Natural killer cell treated with Interleukin-12 subunit alpha and Interleukin-12 subunit beta and Interleukin-15 and Interleukin-18, amount 100 ng/mL, for 72 hours (primary cell): ENCODE data around the gene SEC11C. TPM values are rescaled to one million over a fixed set of nuclear protein-coding genes. Genes with fewer than 3 reads are reported as not detected.

Source experiments
- ATAC-seq, 2 donors: fragments of 150-1000 bp; cut with Tn5 transposase in 1 of 2; sonication (Bioruptor Pico), chemical (Tn5 transposase) in 1 of 2; 2 replicates each; pipeline ENCODE4 v1.10.0; 2021
- DNase-seq: peaks from one replicate; pipeline ENCODE4 v3.0.0; 2022; ENCODE audit warnings: low spot score
- H3K27ac Mint-ChIP-seq, 2 donors: 1 replicate in 1 of 2; 2 replicates in 1 of 2; pipeline ENCODE4 v1.8.0; 2022; ENCODE audit warnings: mixed read lengths in 2 of 2, mild to moderate bottlenecking in 1 of 2, moderate library complexity in 1 of 2
- H3K27me3 Mint-ChIP-seq, 2 donors: 1 replicate in 1 of 2; 2 replicates in 1 of 2; pipeline ENCODE4 v1.8.0; 2022; ENCODE audit warnings: mixed read lengths in 2 of 2
- H3K36me3 Mint-ChIP-seq: one replicate; pipeline ENCODE4 v1.8.0; 2022; ENCODE audit warnings: mixed read lengths
- H3K4me1 Mint-ChIP-seq, 2 donors: 1 replicate in 1 of 2; 2 replicates in 1 of 2; pipeline ENCODE4 v1.8.0; 2022; ENCODE audit warnings: low read depth in 2 of 2, mixed read lengths in 2 of 2, mild to moderate bottlenecking in 1 of 2
- H3K4me3 Mint-ChIP-seq: one replicate; pipeline ENCODE4 v1.8.0; 2022; ENCODE audit warnings: mixed read lengths
- H3K9me3 Mint-ChIP-seq: 2 replicates; pipeline ENCODE4 v1.8.0; 2022; ENCODE audit warnings: mixed read lengths
- total RNA-seq, 2 donors: library from RNA; stranded (reverse); gene quantifications; one replicate each; pipeline ENCODE4 v1.2.3, GENCODE V29; 2022

SEC11C gene
- total RNA-seq, 2 donors from 2014 or later = 79.4 to 83.1 TPM

GRCh38 chr18:59155153-59155552 lies 15.5 kb downstream of the SEC11C start:
- Mint-ChIP-seq H3K4me1 (no peaks in the 10 kb centered on the region), H3K4me3 (no peak overlapping the region), H3K27ac (no peak overlapping the region), H3K27me3 (no peaks in the 10 kb centered on the region), H3K9me3 (no peaks in the 10 kb centered on the region), H3K36me3 (peaks cover 29% of the 10 kb centered on the region)
- DNase-seq (no peak), ATAC-seq (no peak)

DNA sequence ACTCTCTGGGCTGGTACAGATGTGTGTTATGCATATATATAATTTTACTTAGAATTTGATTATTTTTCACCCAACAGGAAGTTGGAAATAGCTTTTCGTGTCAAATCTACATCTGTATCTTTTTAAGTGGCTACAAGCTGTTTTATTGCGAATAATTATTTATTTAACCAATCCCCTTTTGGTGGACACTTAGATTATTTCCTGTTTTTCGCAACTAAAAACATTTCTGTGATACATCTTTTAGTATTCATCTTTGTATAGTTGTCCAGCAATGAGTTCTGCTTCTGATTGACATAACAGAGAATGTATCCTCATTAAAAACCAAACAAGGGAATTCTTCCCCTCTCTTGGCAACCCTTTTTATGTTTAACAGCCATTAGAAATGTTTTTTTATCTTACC lies 16.6 kb downstream of the SEC11C start:
- Mint-ChIP-seq H3K27ac (no peak overlapping the region), H3K36me3 (peaks cover 29% of the 10 kb centered on the region), H3K27me3 (no peaks in the 10 kb centered on the region), H3K9me3 (no peaks in the 10 kb centered on the region), H3K4me1 (no peaks in the 10 kb centered on the region), H3K4me3 (no peak overlapping the region)
- no peak for ATAC-seq
- DNase-seq = no peak

- Mint-ChIP-seq H3K4me1 (no peaks in the 10 kb centered on the region), H3K27ac (no peak overlapping the region), H3K27me3 (no peaks in the 10 kb centered on the region), H3K4me3 (no peak overlapping the region), H3K36me3 (peaks cover 18% of the 10 kb centered on the region), H3K9me3 (no peaks in the 10 kb centered on the region)
- DNase-seq (no peak), ATAC-seq (no peak)
Observed at GRCh38 chr18:59159265-59159664, 19.6 kb downstream of the SEC11C start.

GRCh38 chr18:59159986-59160385 lies 20.3 kb downstream of the SEC11C start:
- ATAC-seq (no peak), DNase-seq (no peak)
- Mint-ChIP-seq H3K27ac (no peak overlapping the region), H3K9me3 (no peaks in the 10 kb centered on the region), H3K36me3 (peaks cover 20% of the 10 kb centered on the region), H3K4me3 (no peak overlapping the region), H3K4me1 (no peaks in the 10 kb centered on the region), H3K27me3 (no peaks in the 10 kb centered on the region)

- no peak for ATAC-seq
- no peaks in the 10 kb centered on the region for H3K4me1 Mint-ChIP-seq
- no peak for DNase-seq
- no peak overlapping the region for H3K4me3 Mint-ChIP-seq
- H3K27ac Mint-ChIP-seq = no peak overlapping the region
- peaks cover 6 to 44% of the 10 kb centered on the region in 2 donors for H3K27me3 Mint-ChIP-seq
- H3K36me3 Mint-ChIP-seq = peaks cover 31% of the 10 kb centered on the region
- H3K9me3 Mint-ChIP-seq = peaks cover 8% of the 10 kb centered on the region
Observed at GRCh38 chr18:59172664-59173249, 33.1 kb downstream of the SEC11C start.

- Mint-ChIP-seq H3K4me3 (no peak overlapping the region), H3K9me3 (peaks cover 5% of the 10 kb centered on the region), H3K4me1 (no peaks in the 10 kb centered on the region), H3K36me3 (peaks cover 16% of the 10 kb centered on the region), H3K27me3 (peaks cover 2 to 16% of the 10 kb centered on the region in 2 donors), H3K27ac (no peak overlapping the region)
- no peak for ATAC-seq
- no peak for DNase-seq
Observed at GRCh38 chr18:59177485-59177884, 37.8 kb downstream of the SEC11C start.

DNA sequence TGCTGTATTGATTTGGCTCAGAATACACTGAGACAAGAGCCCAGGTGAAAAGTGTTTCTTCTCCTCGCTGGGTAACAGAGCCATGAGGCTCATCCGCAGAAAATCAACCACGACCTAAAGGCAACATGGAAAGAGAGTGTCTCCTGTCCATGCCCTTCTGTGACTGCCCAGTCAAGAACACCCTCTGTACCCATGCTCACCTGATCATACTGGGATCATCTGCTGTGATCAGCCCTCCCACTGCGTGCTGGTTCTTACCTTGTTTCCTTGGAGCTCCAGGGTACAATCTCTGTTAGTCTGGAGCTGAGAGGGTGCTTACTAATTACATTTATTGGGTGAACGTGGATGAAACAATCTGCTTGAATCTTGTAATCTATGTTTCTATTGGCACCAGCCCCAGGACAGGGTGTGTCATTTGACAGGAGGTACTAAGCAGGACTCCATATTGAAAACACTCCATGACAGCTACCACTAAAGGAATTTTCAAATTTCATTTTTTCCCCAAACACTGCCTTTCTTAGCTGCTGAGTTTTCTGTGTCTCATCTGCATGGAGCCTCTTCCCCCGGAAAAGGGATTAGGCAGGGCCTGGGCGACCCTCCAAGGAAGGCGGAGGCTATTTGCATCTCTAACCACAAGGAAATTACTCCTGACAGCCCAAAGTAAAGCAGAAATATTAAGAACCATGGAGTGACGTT lies 40.6 kb downstream of the SEC11C start:
- Mint-ChIP-seq H3K27ac (no peak overlapping the region), H3K4me3 (no peak overlapping the region), H3K4me1 (no peaks in the 10 kb centered on the region), H3K27me3 (peaks cover 7 to 8% of the 10 kb centered on the region in 2 donors), H3K9me3 (no peaks in the 10 kb centered on the region), H3K36me3 (no peaks in the 10 kb centered on the region)
- no peak for ATAC-seq
- DNase-seq = no peak

GRCh38 chr18:59182673-59183072 lies 43.0 kb downstream of the SEC11C start:
- H3K4me1 Mint-ChIP-seq = no peaks in the 10 kb centered on the region
- no peaks in the 10 kb centered on the region for H3K9me3 Mint-ChIP-seq
- H3K27ac Mint-ChIP-seq = no peak overlapping the region
- H3K36me3 Mint-ChIP-seq = no peaks in the 10 kb centered on the region
- ATAC-seq (no peak), DNase-seq (no peak)
- peaks cover 5 to 16% of the 10 kb centered on the region in 2 donors for H3K27me3 Mint-ChIP-seq
- no peak overlapping the region for H3K4me3 Mint-ChIP-seq

- Mint-ChIP-seq H3K27ac (no peak overlapping the region), H3K4me1 (no peaks in the 10 kb centered on the region), H3K36me3 (no peaks in the 10 kb centered on the region), H3K9me3 (no peaks in the 10 kb centered on the region), H3K4me3 (no peak overlapping the region), H3K27me3 (peaks cover 8 to 13% of the 10 kb centered on the region in 2 donors)
- DNase-seq = no peak
- no peak for ATAC-seq
Observed at GRCh38 chr18:59189008-59189407, 49.3 kb downstream of the SEC11C start.

DNA sequence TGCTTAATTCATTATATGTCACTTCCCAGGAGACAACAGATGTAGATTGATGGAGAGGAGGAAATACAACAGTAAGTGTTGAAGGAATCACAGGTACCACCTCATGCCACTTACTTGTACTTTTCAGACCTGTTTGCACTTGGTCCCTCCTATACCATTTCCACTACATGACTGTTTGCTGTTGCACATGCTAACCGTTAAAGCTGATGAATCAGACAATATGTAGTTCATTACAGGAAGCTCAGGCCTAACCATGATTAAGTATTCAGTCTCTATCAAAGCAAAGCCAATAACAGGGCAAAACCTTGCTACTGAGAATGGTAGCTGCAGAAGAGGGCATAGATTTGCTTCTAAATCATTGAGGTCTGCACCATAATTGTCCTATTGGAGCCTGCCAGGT lies 50.1 kb downstream of the SEC11C start:
- H3K27me3 Mint-ChIP-seq = peaks cover 8 to 11% of the 10 kb centered on the region in 2 donors
- ATAC-seq = no peak
- no peak overlapping the region for H3K4me3 Mint-ChIP-seq
- H3K27ac Mint-ChIP-seq = no peak overlapping the region
- H3K4me1 Mint-ChIP-seq = no peaks in the 10 kb centered on the region
- H3K36me3 Mint-ChIP-seq = no peaks in the 10 kb centered on the region
- DNase-seq = no peak
- no peaks in the 10 kb centered on the region for H3K9me3 Mint-ChIP-seq

GRCh38 chr18:59196161-59196725 lies 56.6 kb downstream of the SEC11C start:
- no peak for DNase-seq
- peaks cover 13 to 40% of the 10 kb centered on the region in 2 donors for H3K27me3 Mint-ChIP-seq

GRCh38 chr18:59197636-59198035 lies 58.0 kb downstream of the SEC11C start:
- ATAC-seq (no peak), DNase-seq (no peak)
- Mint-ChIP-seq H3K4me1 (no peaks in the 10 kb centered on the region), H3K4me3 (no peak overlapping the region), H3K36me3 (no peaks in the 10 kb centered on the region), H3K27me3 (peaks cover 16 to 40% of the 10 kb centered on the region in 2 donors), H3K9me3 (no peaks in the 10 kb centered on the region), H3K27ac (no peak overlapping the region)

More at GRCh38 chr18:59196161-59196725, 56.6 kb downstream of the SEC11C start:
- Mint-ChIP-seq H3K4me3 (no peak overlapping the region), H3K4me1 (no peaks in the 10 kb centered on the region), H3K9me3 (no peaks in the 10 kb centered on the region), H3K36me3 (no peaks in the 10 kb centered on the region), H3K27ac (no peak overlapping the region)
- no peak for ATAC-seq

DNA sequence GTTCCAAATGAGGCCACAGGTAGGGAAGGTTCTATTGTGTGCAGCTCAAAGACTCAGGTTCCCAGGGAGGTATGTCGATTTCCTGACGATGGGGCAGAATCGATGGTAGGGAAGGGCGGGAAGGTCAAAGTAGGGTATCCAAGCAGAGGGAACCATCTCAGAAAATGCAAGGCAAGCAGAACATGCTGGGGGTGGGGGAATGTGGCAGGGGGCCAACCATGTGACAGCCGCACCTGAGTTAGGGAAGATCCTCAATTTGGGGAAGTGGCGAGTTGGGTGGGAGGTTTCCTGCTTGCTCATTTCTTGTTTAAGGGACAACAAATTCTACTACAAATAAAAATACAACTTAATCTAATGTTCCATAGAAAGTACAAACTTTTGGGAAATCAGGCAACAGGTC lies 58.5 kb downstream of the SEC11C start:
- ATAC-seq (no peak), DNase-seq (no peak)
- no peak overlapping the region for H3K27ac Mint-ChIP-seq
- H3K4me1 Mint-ChIP-seq = no peaks in the 10 kb centered on the region
- no peaks in the 10 kb centered on the region for H3K9me3 Mint-ChIP-seq
- peaks cover 16 to 40% of the 10 kb centered on the region in 2 donors for H3K27me3 Mint-ChIP-seq
- no peak overlapping the region for H3K4me3 Mint-ChIP-seq
- H3K36me3 Mint-ChIP-seq = no peaks in the 10 kb centered on the region

- no peaks in the 10 kb centered on the region for H3K36me3 Mint-ChIP-seq
- ATAC-seq = peak in 1 of 2 donors; percentile 43
- H3K4me3 Mint-ChIP-seq = no peak overlapping the region
- H3K27me3 Mint-ChIP-seq = peaks cover 16 to 30% of the 10 kb centered on the region in 2 donors
- H3K9me3 Mint-ChIP-seq = no peaks in the 10 kb centered on the region
- no peak for DNase-seq
- no peaks in the 10 kb centered on the region for H3K4me1 Mint-ChIP-seq
- no peak overlapping the region for H3K27ac Mint-ChIP-seq
Observed at GRCh38 chr18:59200787-59201186, 61.1 kb downstream of the SEC11C start.
